ENCODE results near the gene FABP6.

FABP6 gene

GRCh38 chr5:160285316-160285715, 56.0 kb downstream of the FABP6 start:
- Histone ChIP-seq H3K27ac (no peak overlapping the region), H3K4me3 (no peak overlapping the region)

GRCh38 chr5:160286947-160287346, 57.6 kb downstream of the FABP6 start:
- peak overlapping the region in 1 of 21 experiments; percentile 29 for H3K27ac ChIP-seq

GRCh38 chr5:160287378-160288051, 58.2 kb downstream of the FABP6 start:
- Histone ChIP-seq H3K27ac (peak overlapping the region in 2 of 21 experiments; percentile 29 to 61), H3K4me3 (no peak overlapping the region)

More at GRCh38 chr5:160286947-160287346, 57.6 kb downstream of the FABP6 start:
- H3K4me3 ChIP-seq: no peak overlapping the region

All from skin epidermis (tissue), 12 donors.